ENCODE measurements around the gene RNF121. TPM values are rescaled to one million over a fixed set of nuclear protein-coding genes. Genes with fewer than 3 reads are reported as not detected.

Gene RNF121
- total RNA-seq, 1 donor = 22.9 TPM

GRCh38 chr11:72023335-72023734 lies 94.5 kb downstream of the RNF121 start:
- no peak for DNase-seq (ENCODE audit: low read depth)
- no peak overlapping the region for H3K4me3 ChIP-seq (ENCODE audit: low read depth, low read length)
- TF ChIP-seq, protein P1, sequence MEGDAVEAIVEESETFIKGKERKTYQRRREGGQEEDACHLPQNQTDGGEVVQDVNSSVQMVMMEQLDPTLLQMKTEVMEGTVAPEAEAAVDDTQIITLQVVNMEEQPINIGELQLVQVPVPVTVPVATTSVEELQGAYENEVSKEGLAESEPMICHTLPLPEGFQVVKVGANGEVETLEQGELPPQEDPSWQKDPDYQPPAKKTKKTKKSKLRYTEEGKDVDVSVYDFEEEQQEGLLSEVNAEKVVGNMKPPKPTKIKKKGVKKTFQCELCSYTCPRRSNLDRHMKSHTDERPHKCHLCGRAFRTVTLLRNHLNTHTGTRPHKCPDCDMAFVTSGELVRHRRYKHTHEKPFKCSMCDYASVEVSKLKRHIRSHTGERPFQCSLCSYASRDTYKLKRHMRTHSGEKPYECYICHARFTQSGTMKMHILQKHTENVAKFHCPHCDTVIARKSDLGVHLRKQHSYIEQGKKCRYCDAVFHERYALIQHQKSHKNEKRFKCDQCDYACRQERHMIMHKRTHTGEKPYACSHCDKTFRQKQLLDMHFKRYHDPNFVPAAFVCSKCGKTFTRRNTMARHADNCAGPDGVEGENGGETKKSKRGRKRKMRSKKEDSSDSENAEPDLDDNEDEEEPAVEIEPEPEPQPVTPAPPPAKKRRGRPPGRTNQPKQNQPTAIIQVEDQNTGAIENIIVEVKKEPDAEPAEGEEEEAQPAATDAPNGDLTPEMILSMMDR (IDR thresholded peaks at IDR 0.05; ENCODE audit: insufficient read depth, low read length) = no peak

- no peak for DNase-seq (ENCODE audit: low read depth)
- H3K4me3 ChIP-seq (ENCODE audit: low read depth, low read length) = no peak overlapping the region
- TF ChIP-seq, protein P1 (IDR thresholded peaks at IDR 0.05; ENCODE audit: insufficient read depth, low read length) = no peak
Measured at GRCh38 chr11:72024069-72024754, 95.4 kb downstream of the RNF121 start.

- TF ChIP-seq, protein P1 (IDR thresholded peaks at IDR 0.05; ENCODE audit: insufficient read depth, low read length) = no peak
- no peak for DNase-seq (ENCODE audit: low read depth)
Measured at GRCh38 chr11:72026090-72026489, 97.2 kb downstream of the RNF121 start.

DNA sequence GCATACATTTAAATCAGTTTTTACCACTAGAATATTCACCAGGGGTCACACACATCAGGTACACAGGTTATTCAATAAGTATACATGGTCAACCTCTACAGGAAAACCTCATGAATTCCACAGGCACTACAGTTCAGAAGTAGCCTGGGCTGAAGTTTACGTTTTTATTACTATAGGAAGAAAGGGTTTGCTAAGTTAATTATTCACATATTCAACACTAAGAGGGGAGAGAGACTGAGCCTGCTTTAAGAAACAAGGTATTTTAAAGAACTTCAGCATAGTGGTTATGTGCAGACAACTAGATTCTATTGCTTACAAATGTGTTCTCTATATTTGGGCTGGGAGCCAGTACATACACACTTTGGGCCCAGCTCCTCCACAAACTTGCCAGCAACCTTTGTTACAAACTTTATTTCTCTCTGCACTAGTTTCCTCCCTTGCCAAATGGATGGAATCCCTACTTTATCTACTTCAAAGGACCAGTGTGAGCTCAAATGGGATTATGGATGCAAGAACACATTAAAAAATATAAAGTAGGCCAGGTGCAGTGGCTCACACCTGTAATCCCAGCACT lies 101.7 kb downstream of the RNF121 start:
- no peak overlapping the region for H3K4me3 ChIP-seq (ENCODE audit: low read depth, low read length)
- TF ChIP-seq, protein P1 (IDR thresholded peaks at IDR 0.05; ENCODE audit: insufficient read depth, low read length) = no peak
- DNase-seq (ENCODE audit: low read depth) = no peak

More at GRCh38 chr11:72026090-72026489, 97.2 kb downstream of the RNF121 start:
- no peak overlapping the region for H3K4me3 ChIP-seq (ENCODE audit: low read depth, low read length)

DNA sequence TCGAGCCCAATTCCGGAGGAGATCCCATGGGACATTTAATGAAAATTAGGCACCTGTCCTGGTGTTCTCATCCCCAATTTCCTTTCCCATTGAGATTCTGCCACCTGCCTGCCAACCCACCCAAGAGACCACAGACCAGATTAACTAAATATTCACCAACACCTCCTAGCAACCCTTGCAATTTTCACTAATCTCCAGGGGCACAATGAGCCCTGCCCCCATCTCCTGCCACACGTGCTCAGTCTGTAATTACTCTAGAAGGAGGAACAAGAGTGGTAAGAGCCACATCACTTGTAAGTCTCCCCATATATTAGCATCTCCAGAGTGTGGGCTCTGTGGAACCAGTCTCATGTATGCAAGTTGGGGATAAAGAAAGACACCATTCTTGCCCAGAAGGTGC lies 107.8 kb downstream of the RNF121 start:
- TF ChIP-seq, protein P1 (IDR thresholded peaks at IDR 0.05; ENCODE audit: insufficient read depth, low read length) = no peak
- H3K4me3 ChIP-seq (ENCODE audit: low read depth, low read length) = no peak overlapping the region
- DNase-seq (ENCODE audit: low read depth) = no peak

GRCh38 chr11:72037554-72038311 lies 108.9 kb downstream of the RNF121 start:
- TF ChIP-seq, protein P1 (IDR thresholded peaks at IDR 0.05; ENCODE audit: insufficient read depth, low read length) = no peak
- H3K4me3 ChIP-seq (ENCODE audit: low read depth, low read length) = peak overlapping the region; percentile 91

More at GRCh38 chr11:72037554-72038311, 108.9 kb downstream of the RNF121 start:
- peak; percentile 47 for DNase-seq (ENCODE audit: low read depth)
